Measurements from ENCODE around the gene OR51L1.

Gene OR51L1

GRCh38 chr11:5036669-5037068, 42.0 kb downstream of the OR51L1 start:
- TF ChIP-seq ZFP3 (CRISPR knock-in tag; IDR thresholded peaks at IDR 0.05): no peak
- TF ChIP-seq PATZ1 (CRISPR knock-in tag; IDR thresholded peaks at IDR 0.05; ENCODE audit: borderline replicate concordance): no peak
- TF ChIP-seq, protein P1, sequence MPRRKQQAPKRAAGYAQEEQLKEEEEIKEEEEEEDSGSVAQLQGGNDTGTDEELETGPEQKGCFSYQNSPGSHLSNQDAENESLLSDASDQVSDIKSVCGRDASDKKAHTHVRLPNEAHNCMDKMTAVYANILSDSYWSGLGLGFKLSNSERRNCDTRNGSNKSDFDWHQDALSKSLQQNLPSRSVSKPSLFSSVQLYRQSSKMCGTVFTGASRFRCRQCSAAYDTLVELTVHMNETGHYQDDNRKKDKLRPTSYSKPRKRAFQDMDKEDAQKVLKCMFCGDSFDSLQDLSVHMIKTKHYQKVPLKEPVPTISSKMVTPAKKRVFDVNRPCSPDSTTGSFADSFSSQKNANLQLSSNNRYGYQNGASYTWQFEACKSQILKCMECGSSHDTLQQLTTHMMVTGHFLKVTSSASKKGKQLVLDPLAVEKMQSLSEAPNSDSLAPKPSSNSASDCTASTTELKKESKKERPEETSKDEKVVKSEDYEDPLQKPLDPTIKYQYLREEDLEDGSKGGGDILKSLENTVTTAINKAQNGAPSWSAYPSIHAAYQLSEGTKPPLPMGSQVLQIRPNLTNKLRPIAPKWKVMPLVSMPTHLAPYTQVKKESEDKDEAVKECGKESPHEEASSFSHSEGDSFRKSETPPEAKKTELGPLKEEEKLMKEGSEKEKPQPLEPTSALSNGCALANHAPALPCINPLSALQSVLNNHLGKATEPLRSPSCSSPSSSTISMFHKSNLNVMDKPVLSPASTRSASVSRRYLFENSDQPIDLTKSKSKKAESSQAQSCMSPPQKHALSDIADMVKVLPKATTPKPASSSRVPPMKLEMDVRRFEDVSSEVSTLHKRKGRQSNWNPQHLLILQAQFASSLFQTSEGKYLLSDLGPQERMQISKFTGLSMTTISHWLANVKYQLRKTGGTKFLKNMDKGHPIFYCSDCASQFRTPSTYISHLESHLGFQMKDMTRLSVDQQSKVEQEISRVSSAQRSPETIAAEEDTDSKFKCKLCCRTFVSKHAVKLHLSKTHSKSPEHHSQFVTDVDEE (CRISPR knock-in tag; IDR thresholded peaks at IDR 0.05): no peak
- TF ChIP-seq TOX (CRISPR knock-in tag; IDR thresholded peaks at IDR 0.05; ENCODE audit: borderline replicate concordance): no peak
- no peak for TF ChIP-seq ZFP30 (CRISPR knock-in tag; IDR thresholded peaks at IDR 0.05)
- no peak for TF ChIP-seq ZNF565 (CRISPR knock-in tag; conservative IDR thresholded peaks at IDR 0.05; ENCODE audit: low read depth)
- no peak for TF ChIP-seq ESRRG (CRISPR knock-in tag; IDR thresholded peaks at IDR 0.05)
- TF ChIP-seq GLIS3 (CRISPR knock-in tag; IDR thresholded peaks at IDR 0.05): no peak
- no peak for TF ChIP-seq OSR1 (CRISPR knock-in tag; IDR thresholded peaks at IDR 0.05)
- TF ChIP-seq CREB5 (CRISPR knock-in tag; IDR thresholded peaks at IDR 0.05; ENCODE audit: low read depth): no peak
- no peak for TF ChIP-seq PPARA (CRISPR knock-in tag; IDR thresholded peaks at IDR 0.05; ENCODE audit: borderline replicate concordance)
- TF ChIP-seq TCF4 (CRISPR knock-in tag; IDR thresholded peaks at IDR 0.05; ENCODE audit: borderline replicate concordance): no peak
- no peak for TF ChIP-seq ZNF8 (CRISPR knock-in tag; IDR thresholded peaks at IDR 0.05)
- TF ChIP-seq, protein P2, sequence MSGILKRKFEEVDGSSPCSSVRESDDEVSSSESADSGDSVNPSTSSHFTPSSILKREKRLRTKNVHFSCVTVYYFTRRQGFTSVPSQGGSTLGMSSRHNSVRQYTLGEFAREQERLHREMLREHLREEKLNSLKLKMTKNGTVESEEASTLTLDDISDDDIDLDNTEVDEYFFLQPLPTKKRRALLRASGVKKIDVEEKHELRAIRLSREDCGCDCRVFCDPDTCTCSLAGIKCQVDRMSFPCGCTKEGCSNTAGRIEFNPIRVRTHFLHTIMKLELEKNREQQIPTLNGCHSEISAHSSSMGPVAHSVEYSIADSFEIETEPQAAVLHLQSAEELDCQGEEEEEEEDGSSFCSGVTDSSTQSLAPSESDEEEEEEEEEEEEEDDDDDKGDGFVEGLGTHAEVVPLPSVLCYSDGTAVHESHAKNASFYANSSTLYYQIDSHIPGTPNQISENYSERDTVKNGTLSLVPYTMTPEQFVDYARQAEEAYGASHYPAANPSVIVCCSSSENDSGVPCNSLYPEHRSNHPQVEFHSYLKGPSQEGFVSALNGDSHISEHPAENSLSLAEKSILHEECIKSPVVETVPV (CRISPR knock-in tag; IDR thresholded peaks at IDR 0.05): no peak
- TF ChIP-seq CSDC2 (CRISPR knock-in tag; IDR thresholded peaks at IDR 0.05): no peak
- no peak for TF ChIP-seq ZNF70 (CRISPR knock-in tag; IDR thresholded peaks at IDR 0.05)
- no peak for ATAC-seq

- ATAC-seq: no peak
- TF ChIP-seq GLIS3 (CRISPR knock-in tag; IDR thresholded peaks at IDR 0.05): no peak
- TF ChIP-seq, protein P2 (CRISPR knock-in tag; IDR thresholded peaks at IDR 0.05): no peak
- no peak for TF ChIP-seq ZNF8 (CRISPR knock-in tag; IDR thresholded peaks at IDR 0.05)
- no peak for TF ChIP-seq CREB5 (CRISPR knock-in tag; IDR thresholded peaks at IDR 0.05; ENCODE audit: low read depth)
- TF ChIP-seq CSDC2 (CRISPR knock-in tag; IDR thresholded peaks at IDR 0.05): no peak
- TF ChIP-seq ZFP30 (CRISPR knock-in tag; IDR thresholded peaks at IDR 0.05): no peak
- TF ChIP-seq OSR1 (CRISPR knock-in tag; IDR thresholded peaks at IDR 0.05): no peak
- no peak for TF ChIP-seq TOX (CRISPR knock-in tag; IDR thresholded peaks at IDR 0.05; ENCODE audit: borderline replicate concordance)
- TF ChIP-seq POU6F1 (CRISPR knock-in tag; IDR thresholded peaks at IDR 0.05; ENCODE audit: borderline replicate concordance, low read depth): no peak
- no peak for TF ChIP-seq ARNTL (CRISPR knock-in tag; IDR thresholded peaks at IDR 0.05; ENCODE audit: borderline replicate concordance, low read depth)
- TF ChIP-seq, protein P1 (CRISPR knock-in tag; IDR thresholded peaks at IDR 0.05): no peak
- TF ChIP-seq ESRRG (CRISPR knock-in tag; IDR thresholded peaks at IDR 0.05): no peak
- TF ChIP-seq ZFP3 (CRISPR knock-in tag; IDR thresholded peaks at IDR 0.05): no peak
- TF ChIP-seq ZC3H10 (CRISPR knock-in tag; IDR thresholded peaks at IDR 0.05): no peak
- no peak for TF ChIP-seq PATZ1 (CRISPR knock-in tag; IDR thresholded peaks at IDR 0.05; ENCODE audit: borderline replicate concordance)
- TF ChIP-seq SNAI2 (CRISPR knock-in tag; IDR thresholded peaks at IDR 0.05): no peak
- no peak for TF ChIP-seq RARB (CRISPR knock-in tag; IDR thresholded peaks at IDR 0.05)
Measured at GRCh38 chr11:5037926-5038325, 43.3 kb downstream of the OR51L1 start.
